BJ (cell line): Measurements from ENCODE around the gene NTF3. TPM values are rescaled to one million over a fixed set of nuclear protein-coding genes. Genes with fewer than 3 reads are reported as not detected.

Source experiments
- CTCF ChIA-PET: fragments of 350-600 bp; formaldehyde crosslinking; extraction: SDS; loops from one replicate; lab custom pipeline; 2021; ENCODE audit warnings: antibody characterized with exemption, inconsistent platforms; lab: Yijun Ruan, JAX
- POLR2A ChIA-PET: fragments of 300-600 bp; sonication (Branson Sonifier 250); formaldehyde crosslinking; extraction: SDS; loops from one replicate; lab custom pipeline; 2021; ENCODE audit warnings: antibody characterized with exemption; lab: Charles Lee
- DNase-seq: peaks from one replicate; pipeline ENCODE4 v3.0.0-alpha.2; 2011; ENCODE audit warnings: low read depth
- H3K27me3 ChIP-seq: 2 replicates; pipeline ENCODE4 v1.6.0; 2011; ENCODE audit warnings: low read length; ENCODE audit not compliant: control insufficient read depth, insufficient read depth
- H3K36me3 ChIP-seq: 2 replicates; pipeline ENCODE4 v1.5.1; 2011; ENCODE audit warnings: low read length; ENCODE audit not compliant: control insufficient read depth, insufficient read depth
- H3K4me3 ChIP-seq: 2 replicates; pipeline ENCODE4 v1.5.1; 2011; ENCODE audit warnings: low read depth, mild to moderate bottlenecking, control low read depth, low read length
- CTCF ChIP-seq: IDR thresholded peaks from 2 replicates; pipeline ENCODE4 v1.5.1; 2011; ENCODE audit warnings: low read depth, mild to moderate bottlenecking, control low read depth, inconsistent platforms, low read length, moderate library complexity; ENCODE audit not compliant: insufficient read depth
- polyA plus RNA-seq: library from polyadenylated mRNA; depleted of rRNA; stranded (reverse); fragments of >200 nt; gene quantifications from 2 replicates; pipeline ENCODE4 v1.2.3, GENCODE V29; 2011

The NTF3 gene
- polyA plus RNA-seq, 1 experiment, result 12.5 TPM

GRCh38 chr12:5484426-5484825 lies 52.5 kb downstream of the NTF3 start:
- no peaks in the 10 kb centered on the region for H3K27me3 ChIP-seq
- no peak overlapping the region for H3K4me3 ChIP-seq
- ChIA-PET CTCF (interaction anchor here (2.9 kb wide), 1 partner anchor 12 kb away, joined by 9 read pairs; no protein-coding TSS in a partner anchor), POLR2A (no interaction called here)
- no peaks in the 10 kb centered on the region for H3K36me3 ChIP-seq
- no peak for DNase-seq
- TF ChIP-seq CTCF, result no peak

GRCh38 chr12:5485454-5485853 lies 53.5 kb downstream of the NTF3 start:
- DNase-seq, result no peak
- Histone ChIP-seq H3K36me3 (no peaks in the 10 kb centered on the region), H3K4me3 (no peak overlapping the region), H3K27me3 (no peaks in the 10 kb centered on the region)
- POLR2A ChIA-PET, result no interaction called here
- TF ChIP-seq CTCF, result no peak
- CTCF ChIA-PET, result interaction anchor here (0.8 to 2.9 kb wide), 3 partner anchors 13 to 58 kb away, joined by 3 to 9 read pairs (median 3); no protein-coding TSS in a partner anchor

GRCh38 chr12:5487076-5487475 lies 55.2 kb downstream of the NTF3 start:
- TF ChIP-seq CTCF, result no peak
- Histone ChIP-seq H3K36me3 (no peaks in the 10 kb centered on the region), H3K27me3 (no peaks in the 10 kb centered on the region), H3K4me3 (no peak overlapping the region)
- ChIA-PET POLR2A (no interaction called here), CTCF (interaction anchor here (0.6 to 2.9 kb wide), 6 partner anchors 13 to 465 kb away, joined by 3 to 9 read pairs (median 3); no protein-coding TSS in a partner anchor)
- DNase-seq, result no peak

GRCh38 chr12:5487948-5488625 lies 56.2 kb downstream of the NTF3 start:
- Histone ChIP-seq H3K4me3 (no peak overlapping the region), H3K27me3 (no peaks in the 10 kb centered on the region), H3K36me3 (no peaks in the 10 kb centered on the region)
- no peak for TF ChIP-seq CTCF
- no peak for DNase-seq
- ChIA-PET POLR2A (no interaction called here), CTCF (interaction anchor here (0.8 to 1.1 kb wide), 5 partner anchors 9 to 61 kb away, joined by 3 to 4 read pairs (median 3); no protein-coding TSS in a partner anchor)

- Histone ChIP-seq H3K4me3 (no peak overlapping the region), H3K27me3 (no peaks in the 10 kb centered on the region), H3K36me3 (no peaks in the 10 kb centered on the region)
- ChIA-PET CTCF (interaction anchor here (1.0 kb wide), 1 partner anchor 8 kb away, joined by 4 read pairs; no protein-coding TSS in a partner anchor), POLR2A (no interaction called here)
- no peak for DNase-seq
- TF ChIP-seq CTCF, result no peak
Measured at GRCh38 chr12:5488626-5488955, 56.7 kb downstream of the NTF3 start.
